HG03575 (cell line): Measurements from ENCODE around the gene PTPN23.
"Not testable (repeated sequence)": the region's sequence is repeated elsewhere in the genome, so short reads cannot be mapped to it uniquely, and the experiment has no call there.

Experiments used
- ATAC-seq: cut with Tn5 transposase; IDR thresholded peaks from one replicate; pipeline ENCODE4 v1.9.1; 2021; ENCODE audit not compliant: unreplicated experiment, insufficient number of reproducible peaks, low FRiP score; ENCODE audit errors: extremely low read depth

Gene PTPN23

DNA sequence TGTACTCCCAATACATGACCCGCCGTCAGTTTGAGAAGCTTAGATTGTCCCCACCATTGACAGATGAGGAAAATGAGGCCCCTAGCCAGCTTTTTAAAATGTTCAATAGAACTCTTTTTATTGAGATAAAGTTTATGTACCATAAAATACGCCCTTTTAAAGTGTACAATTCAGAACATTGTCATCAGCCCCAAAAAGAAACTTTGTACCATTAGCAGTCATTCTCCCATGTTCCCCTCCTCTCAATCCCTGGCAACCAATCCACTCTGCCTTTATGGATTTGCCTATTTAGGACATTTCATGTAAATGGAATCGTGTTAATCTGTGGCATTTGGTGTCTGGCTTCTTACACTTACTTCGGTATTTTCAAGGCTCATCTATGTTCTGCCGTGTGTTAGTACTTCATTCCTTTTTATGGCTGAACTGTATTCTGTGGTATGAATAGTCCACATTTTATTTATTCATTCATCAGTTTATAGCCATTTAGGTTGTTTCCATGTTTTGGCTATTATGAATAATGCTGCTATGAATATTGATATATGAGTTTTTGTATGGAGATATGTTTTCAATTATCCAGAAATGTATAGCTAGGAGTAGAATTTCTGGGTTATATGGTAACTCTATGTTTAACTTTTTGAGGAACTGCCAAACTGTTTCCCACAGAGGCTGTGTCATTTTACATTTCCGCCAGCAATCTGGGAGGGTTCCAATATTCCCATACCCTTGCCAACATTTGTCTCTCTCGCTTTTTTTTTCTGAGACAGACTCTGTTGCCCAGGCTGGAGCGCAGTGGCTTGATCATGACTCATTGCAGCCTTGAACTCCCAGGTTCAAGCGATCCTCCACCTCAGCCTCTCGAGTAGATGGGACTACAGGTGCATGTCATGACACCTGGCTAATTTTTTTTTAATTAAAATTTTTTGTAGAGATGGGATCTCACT is 15.3 kb upstream of the PTPN23 start:
- no peak for ATAC-seq

DNA sequence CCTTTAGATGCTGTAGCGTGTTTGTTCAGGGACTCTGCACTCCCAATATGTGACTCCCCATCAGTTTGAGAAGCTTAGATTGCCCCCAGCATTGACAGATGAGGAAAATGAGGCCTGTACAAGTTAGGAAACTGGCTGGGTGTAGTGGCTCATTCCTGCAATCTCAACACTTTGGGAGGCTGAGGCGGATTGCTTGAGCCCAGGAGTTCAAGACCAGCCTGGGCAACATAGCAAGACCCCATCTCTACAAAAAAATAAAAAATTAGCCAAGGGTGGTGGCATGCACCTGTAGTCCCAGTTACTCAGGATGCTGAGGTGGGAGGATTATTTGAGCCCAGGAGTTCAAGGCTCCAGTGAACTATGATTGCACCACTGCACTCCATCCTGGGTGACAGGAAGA is 14.0 kb upstream of the PTPN23 start:
- ATAC-seq = no peak

DNA sequence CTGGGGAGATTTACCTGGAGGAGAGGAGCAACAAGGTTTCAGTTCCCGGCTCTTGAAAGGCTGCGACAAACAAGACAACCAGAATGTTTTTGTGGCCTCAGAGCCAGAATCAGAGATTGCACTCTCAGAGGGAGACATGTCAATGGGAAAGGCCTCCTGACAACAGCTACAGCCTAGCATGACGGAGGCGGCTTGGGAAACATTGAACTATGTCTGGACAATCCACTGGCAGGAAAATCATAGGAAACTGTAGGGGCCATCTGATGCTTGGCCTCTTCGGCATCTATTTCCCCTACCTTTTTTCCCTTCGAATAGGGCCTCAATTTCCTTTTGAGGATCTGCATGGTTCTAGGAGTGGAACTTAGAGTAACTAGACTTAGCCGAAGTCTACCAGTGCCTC is 13.2 kb upstream of the PTPN23 start:
- ATAC-seq = no peak

DNA sequence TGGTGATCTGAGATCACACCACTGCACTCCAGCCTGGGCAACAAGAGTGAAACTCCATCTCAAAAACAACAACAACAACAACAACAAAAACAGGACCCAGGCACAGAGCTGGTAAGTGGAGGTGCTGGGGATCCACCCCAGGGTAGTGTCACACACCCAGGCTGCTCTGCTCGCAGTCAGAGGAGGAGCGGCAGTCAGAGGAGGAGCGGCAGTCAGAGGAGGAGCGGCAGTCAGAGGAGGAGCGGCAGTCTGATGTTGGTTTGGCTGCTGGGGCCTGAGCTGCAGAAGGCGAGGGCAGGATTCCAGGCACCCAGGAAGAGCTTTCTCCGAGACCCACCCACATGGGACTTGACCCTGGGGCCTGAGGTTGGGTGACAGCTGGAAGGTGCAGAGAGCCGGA is 10.8 kb upstream of the PTPN23 start:
- ATAC-seq = not testable (repeated sequence)

DNA sequence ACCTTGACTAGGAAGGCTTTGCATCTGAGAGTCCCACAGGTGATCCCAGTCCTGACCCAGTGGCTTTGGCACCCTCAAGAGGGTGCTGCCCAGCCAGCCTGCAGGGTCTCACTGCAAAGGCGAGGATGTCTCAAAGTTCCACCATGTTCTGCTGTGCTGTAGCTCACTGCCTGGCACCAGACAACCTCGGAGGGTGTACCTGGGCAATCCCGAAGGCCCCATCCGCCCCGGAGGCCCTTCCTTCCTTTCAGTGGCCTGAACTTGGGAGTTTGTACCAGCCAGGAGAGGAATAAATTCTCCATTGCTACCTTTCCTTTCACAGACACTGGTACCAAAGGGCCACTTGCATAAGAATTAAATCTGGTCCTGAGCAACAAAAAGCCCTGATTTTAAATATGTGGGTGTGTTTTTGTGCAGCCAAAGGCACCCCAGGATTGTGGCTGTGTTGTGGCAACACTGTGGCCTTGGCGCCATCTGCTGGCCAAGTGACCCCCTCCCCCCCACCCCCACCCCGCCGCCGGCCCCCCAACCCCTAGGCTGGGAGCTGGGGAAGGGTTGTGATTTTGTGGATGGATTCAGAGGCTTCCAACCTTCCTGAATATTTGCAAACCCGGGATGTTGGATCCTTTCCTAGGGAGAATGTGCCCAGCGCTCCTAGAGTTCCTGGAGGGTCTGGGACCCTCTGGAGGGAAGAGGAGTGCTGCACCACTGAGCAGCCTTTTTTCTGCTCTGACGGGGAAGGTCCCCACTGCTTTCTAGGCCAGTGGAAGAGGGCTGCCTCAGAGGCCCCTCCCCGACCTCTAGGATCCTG is 9.7 kb upstream of the PTPN23 start:
- ATAC-seq = no peak

DNA sequence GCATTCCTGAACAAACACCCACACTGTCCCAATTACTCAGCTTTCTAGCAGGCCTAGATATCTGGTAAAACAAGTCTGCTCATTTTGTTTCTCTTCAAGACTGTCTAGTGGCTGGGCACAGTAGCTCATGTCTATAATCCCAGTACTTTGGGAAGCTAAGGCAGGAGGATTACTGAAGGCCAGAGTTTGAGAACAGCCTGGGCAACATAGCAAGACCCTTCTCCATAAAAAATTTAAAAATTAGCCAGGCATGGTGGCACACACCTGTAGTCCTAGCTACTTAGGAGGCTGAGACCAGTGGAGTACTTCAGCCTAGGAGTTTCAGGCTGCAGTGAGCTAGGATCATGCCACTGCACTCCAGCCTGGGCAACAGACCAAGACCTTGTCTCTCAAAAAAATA is 6.2 kb upstream of the PTPN23 start:
- ATAC-seq = no peak

DNA sequence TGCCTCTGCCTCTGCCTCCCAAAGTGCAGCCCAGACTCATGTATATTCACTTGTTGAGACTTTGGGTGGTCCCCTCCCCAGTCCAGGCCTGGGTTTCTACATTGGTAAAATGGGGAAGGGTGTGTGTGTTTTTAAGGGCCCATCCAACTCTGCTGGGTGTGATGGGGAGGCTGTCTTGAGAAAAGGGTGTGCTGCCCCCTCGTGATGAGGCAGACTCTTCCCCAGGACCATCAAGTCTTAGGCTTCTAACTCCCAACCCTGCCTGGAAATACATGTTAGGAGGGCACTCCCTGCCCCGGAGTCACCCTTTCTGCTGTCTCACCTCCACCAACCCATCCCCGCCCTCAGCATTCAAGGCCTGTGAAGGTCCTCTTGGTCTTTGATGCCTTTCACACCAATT is 4.4 kb upstream of the PTPN23 start:
- no peak for ATAC-seq

DNA sequence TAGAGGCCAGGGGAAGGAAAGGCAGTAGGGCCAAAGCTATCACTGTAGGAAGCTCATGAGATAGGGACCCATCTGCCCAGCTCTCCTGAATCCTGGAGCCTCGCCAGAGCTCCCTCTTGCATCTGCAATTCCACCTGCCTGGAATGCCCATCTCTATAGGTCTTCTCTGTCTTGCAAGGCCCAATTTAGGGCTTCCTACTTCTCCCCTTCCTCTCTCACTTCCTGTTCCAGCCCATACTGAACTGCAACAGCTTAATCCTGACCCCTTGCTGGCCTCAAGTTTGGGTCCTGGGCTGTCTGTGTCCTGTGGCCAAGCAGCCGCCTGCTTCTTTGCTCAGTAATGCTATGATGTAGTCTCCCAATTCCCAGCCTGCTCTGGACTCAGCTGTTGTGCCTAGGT is 3.6 kb upstream of the PTPN23 start:
- ATAC-seq = no peak

DNA sequence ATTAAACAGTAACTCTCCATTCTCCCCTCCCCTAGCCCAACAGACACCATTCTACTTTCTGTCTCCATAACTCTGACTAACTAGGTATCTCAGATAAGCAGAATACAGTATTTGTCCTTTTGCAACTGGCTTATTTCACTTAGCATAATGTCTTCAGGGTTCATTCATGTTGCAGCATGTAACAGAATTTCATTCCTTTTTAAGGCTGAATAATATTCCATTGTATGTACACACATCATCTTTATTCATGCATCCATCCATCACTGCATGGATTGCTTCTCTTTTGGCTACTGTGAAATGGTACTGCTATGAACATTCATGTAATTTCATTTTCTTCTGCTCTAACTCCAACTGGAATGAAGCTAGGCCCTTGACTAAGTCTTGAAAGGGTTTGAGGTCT is 2.0 kb upstream of the PTPN23 start:
- no peak for ATAC-seq

DNA sequence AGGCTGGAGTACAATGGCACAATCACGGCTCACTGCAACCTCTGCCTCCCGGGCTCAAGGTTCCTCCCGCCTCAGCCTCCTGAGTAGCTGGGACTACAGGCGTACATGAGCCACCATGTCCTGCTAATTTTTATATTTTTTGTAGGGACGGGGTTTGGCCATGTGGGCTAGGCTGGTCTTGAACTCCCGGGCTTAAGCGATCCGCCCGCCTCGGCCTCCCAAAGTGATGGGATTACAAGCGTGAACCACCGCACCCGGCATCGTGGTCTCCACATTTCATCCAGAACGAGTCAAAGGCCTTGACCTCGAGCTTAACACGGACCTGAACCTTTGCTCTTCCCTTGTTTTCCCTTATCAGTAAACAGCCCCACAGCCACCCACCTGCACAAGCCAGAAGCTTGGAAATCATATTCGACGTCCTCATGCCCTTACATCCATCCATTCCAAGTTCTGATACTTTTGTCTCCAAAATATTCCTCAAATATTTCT is 1.4 kb upstream of the PTPN23 start:
- ATAC-seq = no peak

DNA sequence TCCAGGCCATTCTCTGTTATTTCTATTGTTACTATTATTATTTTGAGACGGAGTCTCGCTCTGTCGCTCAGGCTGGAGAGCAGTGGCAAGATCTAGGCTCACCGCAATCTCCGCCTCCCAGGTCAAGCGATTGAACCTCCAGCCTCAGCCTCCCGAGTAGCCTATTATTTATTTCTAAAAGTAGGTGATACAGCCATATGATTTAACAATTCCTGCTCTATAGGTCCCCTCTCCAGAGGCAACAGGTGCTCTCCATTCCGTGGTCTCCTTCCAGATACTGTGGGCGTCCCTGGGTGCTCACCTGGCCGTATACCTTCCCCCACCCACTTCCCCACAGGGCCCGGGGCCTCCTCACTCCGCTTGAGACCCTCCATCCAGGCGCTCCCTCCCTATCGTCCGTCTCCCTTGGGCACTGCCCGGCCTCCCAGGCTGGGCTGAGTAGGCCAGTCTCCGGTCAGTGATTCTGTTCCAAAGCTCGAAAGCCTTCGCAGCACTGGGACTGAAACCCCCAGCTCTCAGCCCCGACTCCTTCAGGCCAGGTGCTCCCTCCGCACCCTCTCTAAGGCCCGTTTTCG is 708 bp upstream of the PTPN23 start:
- ATAC-seq = no peak

DNA sequence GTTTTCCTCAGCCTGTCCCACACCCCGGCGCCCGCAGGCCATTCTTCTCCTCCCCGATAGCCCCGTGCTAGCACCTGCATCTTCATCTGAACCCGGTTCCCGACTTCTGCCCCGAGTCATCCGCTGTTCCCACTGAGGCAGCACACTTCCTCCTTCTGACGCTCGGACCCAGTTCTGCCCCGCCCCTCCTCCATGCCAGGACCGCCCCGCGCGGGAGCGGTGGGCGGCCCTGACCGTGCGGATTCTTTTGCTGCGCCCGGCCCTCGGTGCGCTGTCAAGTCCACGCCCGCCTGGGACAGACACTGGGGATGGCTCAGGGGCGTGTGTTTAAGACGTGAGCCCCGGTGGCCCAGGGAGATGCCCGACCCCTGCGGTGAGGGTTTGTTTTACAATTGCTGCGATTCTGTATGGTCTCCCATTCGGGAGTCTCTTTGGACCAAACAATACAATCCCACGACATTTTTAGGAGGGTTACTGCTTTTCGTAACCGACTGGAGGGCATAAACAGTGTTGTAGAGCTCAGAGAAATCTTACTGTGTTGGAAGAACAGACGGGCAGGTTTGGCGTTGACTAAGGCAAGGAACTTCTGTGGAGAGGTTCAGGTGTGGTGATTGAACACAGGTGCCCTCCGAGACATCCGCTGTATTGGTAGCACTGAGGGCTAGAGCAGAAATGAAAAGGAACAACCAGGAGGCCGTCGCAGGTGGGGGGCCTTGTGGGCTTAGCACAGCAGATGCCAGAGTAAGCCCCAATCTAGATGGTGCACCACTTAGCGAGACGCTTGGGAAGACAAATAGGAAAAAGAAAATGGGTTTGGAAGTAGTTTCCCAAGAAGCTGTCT is 716 bp downstream of the PTPN23 start:
- ATAC-seq = peak; percentile 18

DNA sequence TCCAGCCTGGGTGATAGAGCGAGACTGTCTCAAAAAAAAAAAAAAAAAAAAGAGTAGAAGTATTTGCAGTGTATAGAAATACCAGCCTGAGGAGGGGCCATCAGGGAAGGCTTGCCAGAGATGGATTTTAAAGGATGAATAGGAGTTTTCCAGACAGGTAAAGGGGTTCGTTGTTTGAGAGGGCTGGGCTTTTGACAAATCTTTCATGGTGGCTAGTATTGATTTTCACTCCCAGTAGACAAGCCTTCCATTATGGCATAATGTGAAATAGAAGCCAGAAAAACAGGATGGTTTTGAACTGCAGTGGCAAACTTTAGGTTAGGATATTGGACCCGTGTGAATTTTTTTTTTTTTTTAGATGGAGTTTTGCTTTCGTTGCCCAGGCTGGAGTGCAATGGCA is 3.6 kb downstream of the PTPN23 start:
- no peak for ATAC-seq

DNA sequence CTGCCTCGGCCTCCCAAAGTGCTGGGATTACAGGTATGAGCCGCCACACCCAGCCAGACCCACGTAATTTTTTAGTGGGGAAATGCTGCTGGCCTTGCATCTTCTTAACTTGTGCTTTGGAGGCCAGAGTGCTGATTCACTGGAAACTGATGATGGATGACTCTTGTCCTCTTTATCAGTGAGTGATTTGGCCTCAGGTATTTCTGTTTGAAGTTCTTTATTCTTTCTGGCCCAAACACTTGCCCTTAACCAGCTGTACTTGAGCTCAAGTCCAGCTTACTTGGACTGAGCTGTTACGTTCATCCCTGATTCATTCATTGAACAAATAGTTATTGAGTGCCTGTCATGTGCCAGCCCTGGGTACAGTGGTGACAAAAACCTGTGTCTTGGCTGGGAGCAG is 4.2 kb downstream of the PTPN23 start:
- ATAC-seq = no peak

DNA sequence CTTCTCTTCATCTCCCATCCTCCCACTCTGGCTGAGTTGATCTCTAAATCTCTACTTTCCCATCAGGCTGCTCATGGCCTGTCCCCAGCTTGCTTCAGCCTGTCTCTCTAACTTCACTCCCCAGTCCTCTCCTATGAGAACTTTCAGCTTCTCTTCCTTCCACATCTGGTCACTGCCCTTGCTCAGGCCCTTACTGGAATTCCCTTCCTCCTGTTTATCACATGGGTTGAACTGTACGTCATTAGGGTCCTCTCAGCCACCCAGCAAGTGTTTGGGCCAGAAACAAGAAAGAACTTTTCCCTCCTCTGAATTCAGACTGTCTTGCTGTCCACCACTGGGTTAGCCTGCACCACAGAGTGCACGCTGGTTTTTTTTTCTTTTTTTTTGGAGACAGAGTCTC is 5.0 kb downstream of the PTPN23 start:
- ATAC-seq = no peak

DNA sequence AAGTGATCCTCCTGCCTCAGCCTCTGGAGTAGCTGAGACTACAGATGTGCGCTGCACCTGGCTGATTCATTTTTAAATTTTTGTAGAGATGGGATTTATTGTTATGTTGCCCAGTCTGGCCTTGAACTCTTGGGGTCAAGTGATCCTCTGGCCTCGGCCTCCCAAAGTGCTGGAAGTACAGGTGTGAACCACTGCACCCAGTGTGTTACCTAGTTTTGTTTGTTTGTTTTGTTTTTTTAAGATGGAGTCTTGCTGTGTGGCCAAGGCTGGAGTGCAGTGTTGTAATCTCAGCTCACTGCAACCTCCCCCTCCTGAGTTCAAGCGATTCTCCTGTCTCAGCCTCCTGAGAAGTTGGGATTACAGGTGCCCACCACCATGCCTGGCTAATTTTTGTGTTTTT is 12.1 kb downstream of the PTPN23 start:
- no peak for ATAC-seq

DNA sequence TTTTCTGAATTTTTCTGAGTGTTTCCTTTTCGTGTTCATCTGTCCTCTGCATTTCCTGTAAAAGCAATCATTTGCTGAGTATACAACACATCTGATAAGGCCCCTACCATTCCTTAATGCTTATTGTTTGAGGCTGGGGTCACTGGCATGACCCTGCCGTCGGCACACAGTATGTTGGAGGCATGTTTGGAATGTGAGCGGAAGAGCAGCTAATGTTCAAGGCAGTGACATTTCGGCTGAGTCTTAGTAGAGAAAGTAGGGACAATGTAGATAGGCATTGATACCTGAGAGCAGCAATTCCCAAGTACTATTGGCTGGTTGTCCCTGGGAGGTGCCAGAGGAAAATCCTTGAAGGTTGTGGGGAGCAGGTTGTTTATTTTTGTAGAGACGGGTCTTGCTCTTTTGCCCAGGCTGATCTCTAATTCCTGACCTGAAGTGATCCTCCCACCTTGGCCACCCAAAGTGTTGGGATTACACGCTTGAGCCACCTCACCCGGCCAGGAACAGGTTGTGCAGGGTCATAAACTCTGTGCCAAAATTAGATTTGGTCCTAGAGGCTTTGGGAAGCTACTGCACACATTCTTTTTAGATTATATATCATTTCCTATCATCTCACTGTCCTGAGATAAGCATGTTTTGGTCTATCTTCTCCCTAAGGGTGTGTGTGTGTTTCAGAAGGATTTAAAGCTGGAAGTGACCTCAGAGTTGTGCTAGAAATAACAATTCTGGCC is 13.5 kb downstream of the PTPN23 start:
- ATAC-seq = no peak

DNA sequence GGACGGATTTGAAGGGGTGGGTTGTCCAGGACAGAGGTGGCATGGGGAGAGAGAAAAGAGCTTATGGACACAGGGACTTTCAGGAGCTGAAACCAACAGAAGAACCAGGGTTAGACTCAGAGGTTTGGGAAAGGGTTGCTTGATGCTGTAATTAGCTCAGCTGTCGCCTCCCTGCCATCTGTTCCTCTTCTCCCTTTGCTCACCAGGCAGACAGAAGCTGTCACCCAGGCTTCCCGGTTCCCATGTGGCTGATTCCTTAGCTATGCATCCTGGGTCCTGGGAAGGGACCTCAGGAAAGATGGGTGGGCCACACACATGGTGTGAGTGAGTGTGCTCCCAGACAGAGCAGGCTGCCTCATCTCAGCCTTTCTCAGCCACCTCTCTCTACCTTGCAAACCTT is 14.1 kb downstream of the PTPN23 start:
- no peak for ATAC-seq
